K562 (cell line): ENCODE measurements around the gene HMX3.

Source experiments
- CBFB ChIP-seq: sonication (generic); formaldehyde crosslinking; IDR thresholded peaks from 2 replicates; pipeline ENCODE4 v1.4.0; 2020; ENCODE audit warnings: mild to moderate bottlenecking, missing genetic modification reagents
- CHCHD3 ChIP-seq: fragments of 250-450 bp; sonication (Bioruptor Pico); IDR thresholded peaks from 2 replicates; pipeline ENCODE4 v2.1.2; 2022; ENCODE audit warnings: mild to moderate bottlenecking
- HEY1 ChIP-seq: fragments of 250-450 bp; sonication (Bioruptor Pico); IDR thresholded peaks from 2 replicates; pipeline ENCODE4 v1.5.0; 2020; ENCODE audit warnings: mild to moderate bottlenecking, moderate library complexity, borderline replicate concordance
- JUN ChIP-seq, 2 experiments: sonication (generic) in 1 of 2; formaldehyde crosslinking in 1 of 2; IDR thresholded peaks; 2 replicates each; pipeline versions ENCODE4 v1.6.1 to v1.8.0; 2012 to 2022; ENCODE audit warnings: borderline replicate concordance in 2 of 2, mild to moderate bottlenecking in 2 of 2, improper control_type of control experiment in 1 of 2, low read depth in 1 of 2, low read length in 1 of 2, missing genetic modification reagents in 1 of 2
- KDM1A ChIP-seq, 2 experiments: fragments of 450-650 bp; IDR thresholded peaks; 2 replicates each; pipeline ENCODE4 v1.6.1; 2016; ENCODE audit warnings: mild to moderate bottlenecking in 2 of 2
- MYC ChIP-seq, 2 experiments: fragments of 250-450 bp in 1 of 2; sonication (Bioruptor Pico) in 1 of 2; IDR thresholded peaks; 2 replicates each; pipeline versions ENCODE4 v1.5.1 to v1.6.1; 2012 to 2021; ENCODE audit warnings: low read depth in 2 of 2, borderline replicate concordance in 1 of 2, improper control_type of control experiment in 1 of 2, low read length in 1 of 2, mild to moderate bottlenecking in 1 of 2, moderate library complexity in 1 of 2
- NFXL1 ChIP-seq: fragments of 450-650 bp; formaldehyde crosslinking; IDR thresholded peaks from 2 replicates; pipeline ENCODE4 v1.4.0; 2021; ENCODE audit warnings: mild to moderate bottlenecking
- POLR2A ChIP-seq: fragments of 450-650 bp; conservative IDR thresholded peaks from 2 replicates; pipeline ENCODE4 v1.6.1; 2016
- POLR2AphosphoS5 ChIP-seq: IDR thresholded peaks from 2 replicates; pipeline ENCODE4 v1.6.1; 2011; ENCODE audit warnings: mild to moderate bottlenecking, low read depth, low read length, moderate library complexity; ENCODE audit not compliant: control insufficient read depth, insufficient read depth
- POU5F1 ChIP-seq: fragments of 150-350 bp; IDR thresholded peaks from 2 replicates; pipeline ENCODE4 v1.6.1; 2014; ENCODE audit warnings: borderline replicate concordance, low read length, low read depth, mild to moderate bottlenecking; ENCODE audit not compliant: partially characterized antibody
- STAG1 ChIP-seq: sonication (generic); formaldehyde crosslinking; IDR thresholded peaks from 2 replicates; pipeline ENCODE4 v1.5.0; 2020; ENCODE audit warnings: missing genetic modification reagents, borderline replicate concordance
- ZNF512 ChIP-seq: IDR thresholded peaks from 2 replicates; pipeline ENCODE4 v1.6.1; 2016; ENCODE audit warnings: missing genetic modification characterization, missing compliant biosample characterization
- TF ChIP-seq, protein P1 (sequence below), 3 experiments: IDR thresholded peaks in 2 of 3; conservative IDR thresholded peaks in 1 of 3; 2 replicates each; pipeline ENCODE4 v1.5.1; 2011 to 2012; ENCODE audit warnings: low read length in 3 of 3, mild to moderate bottlenecking in 3 of 3, control low read depth in 2 of 3, improper control_type of control experiment in 1 of 3, inconsistent platforms in 1 of 3, low read depth in 1 of 3, mixed read lengths in 1 of 3, moderate library complexity in 1 of 3; ENCODE audit not compliant: insufficient read depth in 2 of 3

GRCh38 chr10:123158682-123159081 is 22.9 kb downstream of the HMX3 start:
- TF ChIP-seq, protein P1, sequence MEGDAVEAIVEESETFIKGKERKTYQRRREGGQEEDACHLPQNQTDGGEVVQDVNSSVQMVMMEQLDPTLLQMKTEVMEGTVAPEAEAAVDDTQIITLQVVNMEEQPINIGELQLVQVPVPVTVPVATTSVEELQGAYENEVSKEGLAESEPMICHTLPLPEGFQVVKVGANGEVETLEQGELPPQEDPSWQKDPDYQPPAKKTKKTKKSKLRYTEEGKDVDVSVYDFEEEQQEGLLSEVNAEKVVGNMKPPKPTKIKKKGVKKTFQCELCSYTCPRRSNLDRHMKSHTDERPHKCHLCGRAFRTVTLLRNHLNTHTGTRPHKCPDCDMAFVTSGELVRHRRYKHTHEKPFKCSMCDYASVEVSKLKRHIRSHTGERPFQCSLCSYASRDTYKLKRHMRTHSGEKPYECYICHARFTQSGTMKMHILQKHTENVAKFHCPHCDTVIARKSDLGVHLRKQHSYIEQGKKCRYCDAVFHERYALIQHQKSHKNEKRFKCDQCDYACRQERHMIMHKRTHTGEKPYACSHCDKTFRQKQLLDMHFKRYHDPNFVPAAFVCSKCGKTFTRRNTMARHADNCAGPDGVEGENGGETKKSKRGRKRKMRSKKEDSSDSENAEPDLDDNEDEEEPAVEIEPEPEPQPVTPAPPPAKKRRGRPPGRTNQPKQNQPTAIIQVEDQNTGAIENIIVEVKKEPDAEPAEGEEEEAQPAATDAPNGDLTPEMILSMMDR (IDR thresholded peaks at IDR 0.05 in 2 of 3, conservative IDR thresholded peaks at IDR 0.05 in 1 of 3; ENCODE audit: insufficient read depth in 2 of 3, low read depth in 1 of 3, low read length in 3 of 3) = no peak
- TF ChIP-seq POU5F1 (no peak), CBFB (CRISPR knock-in tag) (no peak), HEY1 (CRISPR knock-in tag) (no peak), POLR2AphosphoS5 (no peak), MYC (IDR thresholded peaks at IDR 0.05; ENCODE audit: low read depth, low read length) (no peak), MYC (CRISPR knock-in tag; IDR thresholded peaks at IDR 0.05; ENCODE audit: borderline replicate concordance, low read depth) (no peak), STAG1 (no peak), NFXL1 (no peak), JUN (IDR thresholded peaks at IDR 0.05; ENCODE audit: borderline replicate concordance, low read depth, low read length) (no peak), JUN (CRISPR knock-in tag; IDR thresholded peaks at IDR 0.05; ENCODE audit: borderline replicate concordance) (no peak), POLR2A (no peak), ZNF512 (tag) (no peak), KDM1A (IDR thresholded peaks at IDR 0.05) (no peak), CHCHD3 (CRISPR knock-in tag) (no peak)
